HCT116 (cell line): ENCODE results near the gene PHACTR4. TPM values are rescaled to one million over a fixed set of nuclear protein-coding genes. Genes with fewer than 3 reads are reported as not detected.
"Not testable (repeated sequence)": the region's sequence is repeated elsewhere in the genome, so short reads cannot be mapped to it uniquely, and the experiment has no call there.

ENCODE experiments used
- ATAC-seq: fragments of 200-7000 bp; cut with Tn5 transposase; 2 replicates; pipeline ENCODE4 v1.9.1; 2020; ENCODE audit warnings: mild to moderate bottlenecking, moderate library complexity
- BruUV-seq: library from RNA; stranded (reverse); fragments of 400-500 nt; replicated peaks from 2 replicates; lab custom pipeline; 2021; lab: Mats Ljungman, UMichigan
- CTCF ChIA-PET: fragments of 300-600 bp; sonication (Branson Sonifier 250); formaldehyde crosslinking; loops from one replicate; lab custom pipeline; 2021; ENCODE audit warnings: antibody characterized with exemption; lab: Charles Lee
- POLR2A ChIA-PET: fragments of 300-600, 350-600 bp; sonication (Branson Sonifier 250); formaldehyde crosslinking; loops from one replicate; lab custom pipeline; 2021; ENCODE audit warnings: antibody characterized with exemption; lab: Charles Lee
- RAD21 ChIA-PET, 2 experiments: fragments of 300-600 bp; sonication (Branson Sonifier 250); formaldehyde crosslinking; loops; one replicate each; lab custom pipeline; 2023; ENCODE audit warnings: low total read pairs in 2 of 2; ENCODE audit not compliant: uncharacterized antibody in 2 of 2, unreplicated experiment in 2 of 2, low non-redundant PET in 1 of 2; lab: Charles Lee
- DNase-seq: peaks from one replicate; pipeline ENCODE4 v3.0.0-alpha.2; 2010; ENCODE audit warnings: low read depth, low spot score
- H2AFZ ChIP-seq: fragments of 200-600 bp; shearing (Covaris generic), sonication (generic); 2 replicates; pipeline ENCODE4 v1.6.1; 2017; ENCODE audit warnings: low read depth, mixed run types, mixed read lengths, antibody characterized with exemption, low read length; ENCODE audit not compliant: poor library complexity, severe bottlenecking
- H3K27ac ChIP-seq: 2 replicates; pipeline ENCODE4 v1.5.1; 2012; ENCODE audit warnings: low read depth, low read length
- H3K27me3 ChIP-seq: fragments of 200-600 bp; sonication (generic); 2 replicates; pipeline ENCODE4 v1.6.1; 2016; ENCODE audit warnings: mixed run types, low read length, mixed read lengths; ENCODE audit not compliant: insufficient read depth
- H3K36me3 ChIP-seq, 2 experiments: fragments of 200-500 bp in 1 of 2; fragments of 200-600 bp in 1 of 2; sonication (Bioruptor generic) in 1 of 2; sonication (generic) in 1 of 2; 2 replicates each; pipeline versions ENCODE4 v1.5.1 to v1.6.1; 2014 to 2016; ENCODE audit warnings: low read length in 2 of 2, inconsistent platforms in 1 of 2, mixed read lengths in 1 of 2, mixed run types in 1 of 2; ENCODE audit not compliant: insufficient read depth in 2 of 2, control insufficient read depth in 1 of 2
- H3K4me1 ChIP-seq, 2 experiments: fragments of 200-600 bp in 1 of 2; sonication (generic) in 1 of 2; 2 replicates each; pipeline versions ENCODE4 v1.5.1 to v1.6.1; 2012 to 2017; ENCODE audit warnings: low read length in 2 of 2, inconsistent platforms in 1 of 2, mild to moderate bottlenecking in 1 of 2, mixed read lengths in 1 of 2, mixed run types in 1 of 2, moderate library complexity in 1 of 2; ENCODE audit not compliant: insufficient read depth in 2 of 2, control insufficient read depth in 1 of 2
- H3K4me2 ChIP-seq: fragments of 200-600 bp; sonication (generic); 2 replicates; pipeline ENCODE4 v1.6.1; 2017; ENCODE audit warnings: mixed run types, low read length, mixed read lengths
- H3K4me3 ChIP-seq, 2 experiments: fragments of 200-600 bp in 1 of 2; sonication (generic) in 1 of 2; replicated peaks in 1 of 2; 2 replicates each; pipeline ENCODE4 v1.5.1; 2011 to 2016; ENCODE audit warnings: low read length in 2 of 2, control low read depth in 1 of 2, low read depth in 1 of 2, mild to moderate bottlenecking in 1 of 2, mixed read lengths in 1 of 2, mixed run types in 1 of 2
- H3K79me2 ChIP-seq: fragments of 200-600 bp; sonication (generic); 2 replicates; pipeline ENCODE4 v1.6.1; 2017; ENCODE audit warnings: mild to moderate bottlenecking, mixed run types, low read length, moderate library complexity, mixed read lengths; ENCODE audit not compliant: insufficient read depth
- H3K9ac ChIP-seq: fragments of 200-600 bp; sonication (generic); 2 replicates; pipeline ENCODE4 v1.6.1; 2016; ENCODE audit warnings: low read length, mixed read lengths
- H3K9me2 ChIP-seq: fragments of 200-600 bp; sonication (generic), shearing (Covaris generic); 2 replicates; pipeline ENCODE4 v1.6.1; 2017; ENCODE audit warnings: mixed run types, mild to moderate bottlenecking, moderate library complexity; ENCODE audit not compliant: insufficient read depth
- H3K9me3 ChIP-seq, 2 experiments: fragments of 200-500 bp in 1 of 2; fragments of 200-600 bp in 1 of 2; sonication (Bioruptor generic) in 1 of 2; sonication (generic) in 1 of 2; 2 replicates each; pipeline ENCODE4 v1.6.1; 2014 to 2017; ENCODE audit warnings: low read length in 2 of 2, mixed read lengths in 2 of 2, inconsistent platforms in 1 of 2, low read depth in 1 of 2, mild to moderate bottlenecking in 1 of 2, mixed run types in 1 of 2, moderate library complexity in 1 of 2; ENCODE audit not compliant: control insufficient read depth in 1 of 2, insufficient read depth in 1 of 2
- H4K20me1 ChIP-seq: fragments of 200-600 bp; sonication (generic), shearing (Covaris generic); 2 replicates; pipeline ENCODE4 v1.6.1; 2017; ENCODE audit warnings: mixed run types, mild to moderate bottlenecking, moderate library complexity; ENCODE audit not compliant: insufficient read depth
- CBX3 ChIP-seq: IDR thresholded peaks from 2 replicates; pipeline ENCODE4 v1.6.1; 2012; ENCODE audit warnings: low read depth
- EZH2 ChIP-seq: fragments of 200-600 bp; sonication (generic); IDR thresholded peaks from 2 replicates; pipeline ENCODE4 v1.6.1; 2017; ENCODE audit warnings: antibody characterized with exemption, mixed run types
- TCF7L2 ChIP-seq: IDR thresholded peaks from 2 replicates; pipeline ENCODE4 v1.7.0; 2011; ENCODE audit warnings: borderline replicate concordance, inconsistent platforms; ENCODE audit not compliant: insufficient read depth, insufficient read length; ENCODE audit errors: extremely low read depth
- YY1 ChIP-seq: IDR thresholded peaks from 2 replicates; pipeline ENCODE4 v1.6.1; 2011; ENCODE audit warnings: low read length, low read depth, moderate library complexity, mild to moderate bottlenecking; ENCODE audit not compliant: insufficient replicate concordance; ENCODE audit errors: extremely low read depth
- ZFX ChIP-seq: fragments of 450-650 bp; IDR thresholded peaks from 2 replicates; pipeline ENCODE4 v1.6.1; 2017
- intact Hi-C: fragments of 100-400 bp; cut with micrococcal nuclease; formaldehyde crosslinking; loops from 2 replicates; pipeline ENCODE4 v1.10.0; 2022
- total RNA-seq: library from RNA; stranded (reverse); gene quantifications from one replicate; pipeline ENCODE4 v1.2.1, GENCODE V29; 2021; ENCODE audit not compliant: unreplicated experiment
- TF ChIP-seq, protein P1 (sequence below): IDR thresholded peaks from 2 replicates; pipeline ENCODE4 v1.6.1; 2012

Gene PHACTR4
- total RNA-seq, 1 experiment from 2014 or later = 36.0 TPM

DNA sequence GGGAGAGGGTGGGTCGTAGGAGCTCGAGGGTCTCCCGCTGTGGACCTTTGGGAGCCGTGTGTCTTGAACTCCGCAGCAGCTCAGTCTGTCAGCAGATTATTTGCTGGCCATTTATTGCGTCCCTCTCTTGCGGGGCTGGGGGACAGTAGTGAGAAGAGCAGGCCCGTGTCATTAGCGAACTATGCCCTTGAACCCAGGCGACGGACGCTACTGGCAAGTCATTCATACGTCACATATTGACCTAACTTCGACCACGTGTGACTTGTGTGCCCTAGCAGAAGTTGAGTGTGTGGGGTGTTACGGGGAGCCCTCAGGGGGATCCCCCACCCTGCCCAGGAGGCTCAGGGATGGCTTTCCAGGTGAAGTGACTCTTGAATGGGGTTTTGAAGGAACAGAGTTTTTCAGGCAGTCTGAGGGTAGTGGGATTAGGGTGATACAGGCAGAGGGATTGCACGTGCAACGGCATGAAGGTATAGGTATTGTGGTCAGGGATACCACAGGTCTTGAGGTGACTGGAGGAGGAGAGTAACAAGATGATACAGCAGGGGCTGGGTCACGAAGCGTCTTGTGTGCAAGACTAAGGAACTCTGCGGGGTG is 149.3 kb downstream of the PHACTR4 start:
- no peak overlapping the region for H2AFZ ChIP-seq
- peak overlapping the region; percentile 69 to 90 for H3K4me3 ChIP-seq
- no peaks in the 10 kb centered on the region for H3K9me3 ChIP-seq
- H4K20me1 ChIP-seq = no peaks in the 10 kb centered on the region
- no peaks in the 10 kb centered on the region for H3K27me3 ChIP-seq
- TSS peak; percentile 59 for BruUV-seq
- ChIA-PET CTCF (interaction anchor here (0.9 kb wide), 1 partner anchor 84 kb away, joined by 5 read pairs; no protein-coding TSS in a partner anchor), RAD21 (interaction anchor here in 1 of 2 experiments (0.7 kb wide), 1 partner anchor 149 kb away, joined by 3 read pairs; the partner anchor contains the start of gene PHACTR4), POLR2A (interaction anchor here (0.6 to 2.6 kb wide), 3 partner anchors 34 to 92 kb away, joined by 5 to 16 read pairs (median 6); partner anchors contain the start of gene TRNAU1AP)
- intact Hi-C loops = loop anchor here (2.0 to 5.0 kb wide), 2 partner anchors 34 to 358 kb away; partner anchors contain the start of gene TRNAU1AP
- H3K9ac ChIP-seq = peak overlapping the region; percentile 99
- H3K4me1 ChIP-seq = peaks cover 13 to 61% of the 10 kb centered on the region in 2 experiments; a peak in 3 of 4 replicates
- TF ChIP-seq ZFX (0 out of 2 replicates have a peak, but pooled peaks have one; percentile 2), YY1 (no peak)
- H3K36me3 ChIP-seq = peaks cover 0 to 17% of the 10 kb centered on the region in 2 experiments; a peak in 1 of 4 replicates
- no peaks in the 10 kb centered on the region for H3K9me2 ChIP-seq
- no peak for DNase-seq
- ATAC-seq = peak; percentile 31
- H3K79me2 ChIP-seq = peaks cover 60% of the 10 kb centered on the region
- H3K27ac ChIP-seq = peak overlapping the region; percentile 99
- peak overlapping the region; percentile 87 for H3K4me2 ChIP-seq

DNA sequence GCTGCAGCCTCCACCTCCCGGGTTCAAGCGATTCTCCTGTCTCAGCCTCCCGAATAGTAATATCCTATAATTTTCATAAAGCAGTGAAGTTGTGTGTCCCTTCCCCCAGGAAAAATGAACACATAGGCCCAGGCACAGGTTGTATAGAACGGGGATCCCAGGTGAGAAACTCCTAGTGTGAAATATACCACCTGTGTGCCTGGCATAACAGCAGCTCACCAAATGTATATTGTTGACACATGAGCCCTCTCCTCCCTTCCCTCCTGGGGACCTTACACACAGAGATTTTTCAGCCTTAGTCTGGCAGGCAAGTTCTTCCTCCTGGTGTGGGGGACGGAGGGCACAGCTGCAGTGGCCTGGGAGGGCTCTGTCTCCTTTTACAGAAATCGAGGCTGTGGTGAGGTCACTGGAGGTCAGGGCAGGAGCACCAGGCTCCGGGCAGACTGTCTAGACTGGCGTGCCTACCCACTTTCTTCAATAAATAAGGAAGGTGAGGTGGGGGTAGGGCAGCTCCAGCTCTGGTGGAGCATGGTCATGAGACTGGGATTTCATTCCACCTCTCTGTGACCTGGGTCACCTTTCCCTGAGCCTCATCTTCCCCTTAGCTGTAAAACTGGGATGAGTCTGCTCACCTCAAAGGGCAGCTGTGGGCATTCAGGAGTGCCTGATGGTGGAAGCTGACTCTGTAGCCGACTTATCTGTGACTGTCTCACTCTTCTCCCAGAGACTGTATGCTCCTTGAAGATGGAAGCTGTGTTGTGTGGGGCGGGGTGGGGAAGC is 150.6 kb downstream of the PHACTR4 start:
- Histone ChIP-seq H2AFZ (no peak overlapping the region), H3K4me2 (peak overlapping the region; percentile 87), H3K79me2 (peaks cover 73% of the 10 kb centered on the region), H3K36me3 (peaks cover 3 to 21% of the 10 kb centered on the region in 2 experiments; a peak in 3 of 4 replicates), H3K4me3 (no peak overlapping the region), H3K27me3 (no peaks in the 10 kb centered on the region), H3K9me2 (no peaks in the 10 kb centered on the region), H3K9ac (peak overlapping the region; percentile 99), H3K4me1 (peaks cover 25 to 74% of the 10 kb centered on the region in 2 experiments), H3K9me3 (no peaks in the 10 kb centered on the region), H4K20me1 (0 out of 2 replicates have a peak, but pooled peaks cover 3% of the 10 kb centered on the region), H3K27ac (peak overlapping the region; percentile 26)
- RAD21 ChIA-PET = no interaction called here
- no TSS peak for BruUV-seq
- TF ChIP-seq, protein P1, sequence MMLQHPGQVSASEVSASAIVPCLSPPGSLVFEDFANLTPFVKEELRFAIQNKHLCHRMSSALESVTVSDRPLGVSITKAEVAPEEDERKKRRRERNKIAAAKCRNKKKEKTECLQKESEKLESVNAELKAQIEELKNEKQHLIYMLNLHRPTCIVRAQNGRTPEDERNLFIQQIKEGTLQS = no peak
- TF ChIP-seq TCF7L2 = no peak
- no peak for TF ChIP-seq CBX3
- TF ChIP-seq EZH2 = no peak
- ATAC-seq (no peak), DNase-seq (no peak)
- POLR2A ChIA-PET = interaction anchor here (0.7 kb wide), 1 partner anchor 271 kb away, joined by 3 read pairs; no protein-coding TSS in a partner anchor
- intact Hi-C loops = loop anchor here (2.0 to 5.0 kb wide), 2 partner anchors 33 to 357 kb away; partner anchors contain the start of gene TRNAU1AP
- CTCF ChIA-PET = no interaction called here

DNA sequence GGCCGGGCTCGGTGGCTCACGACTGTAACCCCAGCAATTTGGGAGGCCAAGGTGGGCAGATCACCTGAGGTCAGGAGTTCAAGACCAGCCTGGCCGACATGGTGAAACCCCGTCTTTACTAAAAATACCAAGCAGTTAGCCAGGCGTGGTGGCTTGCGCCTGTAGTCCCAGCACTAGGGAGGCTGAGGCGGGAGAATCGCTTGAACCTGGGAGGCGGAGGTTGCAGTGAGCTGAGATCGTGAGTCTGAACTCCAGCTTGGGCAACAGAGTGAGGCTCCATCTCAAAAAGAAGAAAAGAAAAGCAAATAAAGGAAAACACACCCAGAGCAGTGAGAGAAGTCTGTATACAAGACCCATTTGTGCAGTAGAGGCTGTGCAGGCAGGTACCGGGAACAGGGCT is 151.3 kb downstream of the PHACTR4 start:
- DNase-seq, ATAC-seq, H3K9me2 ChIP-seq, H3K9me3 ChIP-seq, H3K4me3 ChIP-seq, intact Hi-C loops, CTCF ChIA-PET, H4K20me1 ChIP-seq, H2AFZ ChIP-seq, H3K27me3 ChIP-seq, RAD21 ChIA-PET, BruUV-seq: not testable (repeated sequence)
- peak overlapping the region; percentile 26; the same call in 1 of the 2 replicates for H3K27ac ChIP-seq
- POLR2A ChIA-PET = interaction anchor here (0.7 kb wide), 1 partner anchor 150 kb away, joined by 4 read pairs; no protein-coding TSS in a partner anchor
- peak overlapping the region; percentile 99 for H3K9ac ChIP-seq
- H3K79me2 ChIP-seq = peaks cover 80% of the 10 kb centered on the region
- H3K36me3 ChIP-seq = peaks cover 3 to 21% of the 10 kb centered on the region in 2 experiments; a peak in 3 of 4 replicates
- peak overlapping the region; percentile 87 for H3K4me2 ChIP-seq
- peaks cover 31 to 80% of the 10 kb centered on the region in 2 experiments for H3K4me1 ChIP-seq
